NCI-H82 treated with DMSO at 0.1 percent for 48 hours (cell line): ENCODE measurements around the gene RPL6.
A peak's percentile ranks its signal among the peaks of the same experiment; 100 is the strongest.
"Not testable (repeated sequence)": the region's sequence is repeated elsewhere in the genome, so short reads cannot be mapped to it uniquely, and the experiment has no call there.

Experiments used
- DNase-seq: peaks from one replicate; lab custom pipeline; 2025; ENCODE audit not compliant: unreplicated experiment; lab: John Stamatoyannopoulos, UW

Gene RPL6

DNA sequence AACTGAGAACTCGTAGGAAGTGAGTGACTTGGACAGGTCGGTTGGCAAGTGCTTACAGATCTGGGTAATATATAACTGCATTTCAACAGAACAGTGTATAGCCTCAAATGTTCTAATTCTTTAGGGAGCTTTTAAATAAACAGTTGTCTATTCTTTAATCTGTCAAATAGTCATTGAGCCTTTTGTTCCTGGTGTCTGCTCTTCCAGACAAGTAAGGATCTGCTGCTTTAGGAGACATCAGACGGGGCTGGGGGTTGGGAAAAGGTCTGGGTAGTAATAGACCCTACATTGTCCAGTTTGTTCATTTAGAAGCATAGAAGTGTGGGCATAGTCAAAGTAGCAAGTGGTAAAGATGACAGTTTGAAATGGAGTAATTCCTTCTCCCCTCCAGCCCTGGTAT, 11.3 kb upstream of the RPL6 start:
- DNase-seq: no peak

DNA sequence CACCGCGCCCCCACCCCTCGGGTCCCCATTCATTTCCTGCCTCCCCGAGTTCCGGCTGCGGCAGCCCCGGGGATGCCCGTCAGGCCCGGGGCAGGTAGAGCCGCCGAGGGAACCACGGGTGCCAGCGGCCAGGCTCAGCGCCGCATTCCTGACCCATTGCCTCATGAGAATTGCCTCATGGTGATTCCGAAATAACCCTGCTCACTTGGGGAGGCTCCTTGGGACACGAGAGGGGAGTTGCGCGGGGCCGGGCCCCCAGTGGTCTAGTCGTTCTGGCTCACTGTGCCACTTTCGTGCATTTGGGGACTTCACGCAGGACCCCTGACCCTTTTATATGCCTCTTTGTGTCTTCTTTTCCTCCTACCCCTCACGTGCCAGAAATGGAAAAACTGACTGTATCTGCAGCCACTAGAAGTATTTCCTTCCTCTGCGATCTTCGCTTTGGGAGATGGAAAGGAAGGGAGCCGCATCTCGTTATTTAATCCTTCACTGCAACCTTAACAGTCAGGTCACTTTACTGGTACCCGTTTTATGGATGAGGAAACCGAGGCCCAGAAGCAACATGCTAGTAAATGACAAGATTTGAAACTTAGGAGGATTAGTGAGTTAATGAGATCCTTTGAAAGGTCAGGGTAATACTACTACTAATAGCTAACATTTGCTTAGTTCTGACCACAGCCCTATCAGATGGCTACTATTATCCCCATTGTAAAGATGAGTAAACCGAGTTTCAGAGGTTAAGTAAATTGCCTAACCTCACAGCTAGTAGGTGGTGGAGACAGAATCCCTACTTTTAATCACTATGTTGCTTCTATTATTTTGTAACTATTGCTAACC, 10.1 kb upstream of the RPL6 start:
- DNase-seq: no peak

DNA sequence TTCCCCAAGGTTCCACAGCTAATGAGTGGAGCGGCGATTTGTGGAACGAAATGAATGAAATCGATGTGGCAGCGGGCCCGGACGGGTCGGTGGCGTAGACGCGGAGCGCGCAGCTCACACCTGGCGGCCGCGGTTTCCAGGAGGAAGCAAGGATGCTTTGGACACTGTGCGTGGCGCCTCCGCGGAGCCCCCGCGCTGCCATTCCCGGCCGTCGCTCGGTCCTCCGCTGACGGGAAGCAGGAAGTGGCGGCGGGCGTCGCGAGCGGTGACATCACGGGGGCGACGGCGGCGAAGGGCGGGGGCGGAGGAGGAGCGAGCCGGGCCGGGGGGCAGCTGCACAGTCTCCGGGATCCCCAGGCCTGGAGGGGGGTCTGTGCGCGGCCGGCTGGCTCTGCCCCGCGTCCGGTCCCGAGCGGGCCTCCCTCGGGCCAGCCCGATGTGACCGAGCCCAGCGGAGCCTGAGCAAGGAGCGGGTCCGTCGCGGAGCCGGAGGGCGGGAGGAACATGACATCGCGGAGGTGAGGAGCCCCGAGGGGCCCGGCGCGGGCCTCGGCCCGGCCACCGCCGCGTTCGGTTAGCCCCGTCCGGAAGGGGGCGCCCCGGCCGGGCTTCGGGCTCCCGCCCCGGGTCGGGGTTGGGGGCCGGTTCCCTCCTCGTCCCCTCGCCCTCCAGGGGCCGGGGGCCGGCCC, 9.3 kb upstream of the RPL6 start, which contains the start of gene PTPN11:
Gene PTPN11 (plus strand): TSS at position 340 of the 689 bp plus-strand sequence. CDS start 165 bp downstream, at position 505.
- peak; percentile 35 for DNase-seq

DNA sequence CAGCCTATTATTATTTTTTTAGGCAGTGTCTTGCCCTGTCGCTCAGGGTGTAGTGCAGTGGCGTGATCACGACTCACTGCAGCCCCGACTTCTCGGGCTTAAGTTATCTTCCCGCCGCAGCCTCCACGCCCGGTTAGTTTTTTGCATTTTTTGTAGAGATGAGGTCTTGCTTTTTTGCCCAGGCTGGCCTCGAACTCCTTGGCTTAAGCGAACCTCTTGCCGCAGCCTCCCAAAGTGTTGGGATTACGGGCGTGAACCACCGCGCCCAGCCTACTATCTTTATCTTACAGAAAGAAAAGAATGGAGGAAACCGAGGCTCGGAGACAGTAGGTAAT, 8.8 kb upstream of the RPL6 start:
- no peak for DNase-seq

DNA sequence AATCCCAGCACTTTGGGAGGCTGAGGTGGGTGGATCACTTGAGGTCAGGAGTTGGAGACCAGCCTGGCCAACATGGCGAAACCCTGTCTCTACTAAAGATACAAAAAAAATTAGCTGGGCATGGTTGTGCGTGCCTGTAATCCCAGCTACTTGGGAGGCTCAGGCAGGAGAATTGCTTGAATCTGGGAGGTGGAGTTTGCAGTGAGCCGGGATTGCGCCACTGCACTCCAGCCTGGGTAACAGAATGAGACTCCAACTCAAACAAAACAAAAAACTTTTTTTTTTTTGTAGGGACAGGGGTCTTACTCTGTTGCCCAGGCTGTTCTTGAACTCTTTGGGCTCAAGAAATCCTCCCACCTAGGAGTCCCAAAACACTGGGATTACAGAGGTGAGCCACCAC, 6.1 kb upstream of the RPL6 start:
- DNase-seq: not testable (repeated sequence)

DNA sequence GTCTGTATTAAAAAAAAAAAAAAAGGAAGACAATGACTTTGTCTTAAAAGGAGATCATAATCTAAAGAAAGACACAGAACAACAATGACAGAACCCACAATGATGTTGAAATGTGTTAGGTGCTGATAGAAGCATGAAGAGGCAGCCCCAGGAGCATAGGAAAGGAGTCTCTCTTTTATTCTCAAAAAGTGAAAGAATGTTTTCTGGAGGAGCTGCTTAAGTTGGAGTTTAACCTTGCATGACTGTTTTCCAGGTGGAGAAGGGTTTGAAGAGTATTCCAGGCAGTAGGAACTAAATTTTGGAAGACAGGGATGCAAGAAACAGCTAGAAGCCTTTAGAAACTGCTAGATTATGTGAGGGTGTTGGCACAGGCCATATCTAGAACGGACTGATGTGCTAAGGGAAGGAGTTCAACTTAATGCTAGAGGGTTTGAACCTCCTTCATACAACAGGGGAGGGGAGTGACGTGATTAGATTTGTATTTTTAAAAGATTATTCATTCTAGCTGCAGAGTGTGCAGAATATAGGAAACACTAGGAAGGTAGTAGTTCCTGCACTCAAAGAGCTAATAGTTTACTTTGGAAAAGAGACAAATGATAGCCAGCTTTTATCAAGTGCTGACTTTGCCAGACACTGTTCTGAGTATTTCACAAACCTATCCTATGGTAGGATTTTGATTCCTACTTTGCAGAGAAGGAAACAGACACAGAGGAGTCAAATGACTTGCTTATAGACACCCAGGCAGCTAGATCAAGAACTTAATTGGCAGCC, 4.6 kb upstream of the RPL6 start:
- no peak for DNase-seq

DNA sequence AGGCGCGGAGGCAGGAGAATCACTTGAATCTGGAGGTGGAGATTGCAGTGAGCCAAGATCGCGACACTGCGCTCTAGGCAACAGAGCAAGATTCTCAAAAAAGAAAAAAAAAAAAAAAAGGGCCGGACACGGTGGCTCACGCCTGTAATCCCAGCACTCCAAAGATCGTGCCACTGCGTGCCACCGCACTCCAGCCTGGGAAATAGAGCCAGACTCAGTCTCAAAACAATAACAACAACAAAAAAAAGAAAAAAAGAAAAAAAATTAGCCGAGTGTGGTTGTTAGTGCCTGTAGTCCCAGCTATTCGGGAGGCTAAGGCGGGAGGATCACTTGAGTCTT, 470 bp upstream of the RPL6 start:
- DNase-seq: no peak

DNA sequence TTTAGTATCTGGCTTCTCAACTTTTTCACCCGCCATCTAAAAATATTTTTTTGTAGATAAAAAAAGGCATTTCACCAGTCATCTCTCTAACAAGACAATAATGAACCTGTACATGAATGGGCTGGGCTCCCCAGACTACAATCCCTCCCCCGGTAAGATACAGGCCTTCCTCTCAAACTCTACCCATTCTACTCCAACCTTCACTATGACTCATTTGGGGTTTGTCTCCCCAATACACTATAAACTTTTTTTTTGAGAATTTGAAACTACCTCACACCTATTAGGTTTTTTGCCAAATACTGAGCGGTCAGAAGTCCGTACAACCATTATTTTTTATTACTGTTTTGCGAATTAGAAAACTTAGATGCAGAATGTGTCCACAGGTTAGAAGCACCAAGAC, 784 bp downstream of the RPL6 start:
- no peak for DNase-seq

DNA sequence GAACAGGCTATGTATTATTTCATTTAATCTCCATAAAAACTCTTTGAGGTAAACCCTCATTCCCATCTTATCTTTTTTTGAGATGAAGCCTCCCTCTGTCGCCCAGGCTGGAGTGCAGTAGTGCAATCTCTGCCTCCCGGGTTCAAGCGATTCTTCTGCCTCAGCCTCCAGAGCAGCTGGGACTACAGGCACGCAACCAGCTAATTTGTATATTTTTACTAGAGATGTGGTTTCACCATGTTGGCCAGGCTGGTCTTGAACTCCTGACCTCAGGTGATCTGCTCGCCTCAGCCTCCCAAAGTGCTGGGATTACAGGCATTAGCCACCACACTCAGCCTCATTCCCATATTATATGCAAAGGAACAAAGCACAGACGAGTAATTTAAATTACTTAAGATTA, 1.7 kb downstream of the RPL6 start:
- DNase-seq: not testable (repeated sequence)

DNA sequence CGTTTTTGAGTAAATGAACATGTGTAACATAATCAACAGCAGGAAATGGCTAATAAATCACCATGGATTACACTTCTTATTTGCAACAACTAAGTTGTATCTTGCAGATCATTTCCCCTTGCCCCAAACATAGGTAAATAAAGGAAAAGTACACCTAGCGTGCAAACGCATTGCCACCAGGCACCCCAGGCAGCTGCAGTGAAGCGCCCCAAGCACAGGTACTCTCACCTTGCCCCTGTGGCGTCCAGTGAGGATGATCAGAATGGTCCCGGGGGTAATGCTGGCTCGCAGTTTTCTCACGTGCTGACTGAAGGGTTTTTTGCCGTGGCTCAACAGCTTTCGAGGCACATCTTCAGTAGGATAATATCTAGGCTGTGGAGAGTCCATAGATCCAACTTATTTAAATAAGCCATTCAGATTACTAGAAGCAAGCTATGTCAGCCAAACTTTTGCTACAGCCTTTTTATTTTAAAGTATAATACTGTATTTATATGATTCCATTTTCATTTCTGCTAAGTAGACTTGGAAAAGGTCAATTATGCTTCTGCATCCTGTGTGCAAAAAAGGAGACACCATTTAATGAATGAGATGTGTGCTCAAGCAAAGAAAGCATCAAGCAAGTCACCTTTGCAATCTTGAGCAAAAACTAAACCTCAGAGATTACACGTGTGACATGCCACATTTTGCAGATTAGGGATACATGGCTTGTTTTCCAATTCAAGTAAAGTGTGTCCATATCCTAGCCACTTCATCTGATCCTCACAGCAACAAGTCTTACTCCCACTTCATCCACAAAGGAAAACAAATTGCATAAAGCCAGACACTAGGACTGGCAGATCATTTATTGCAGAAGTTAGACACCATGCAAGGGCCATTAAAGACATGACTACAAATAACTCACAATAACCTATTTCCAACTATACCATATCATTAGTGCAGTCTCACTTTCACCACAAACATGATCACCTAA, 2.6 kb downstream of the RPL6 start:
- no peak for DNase-seq

DNA sequence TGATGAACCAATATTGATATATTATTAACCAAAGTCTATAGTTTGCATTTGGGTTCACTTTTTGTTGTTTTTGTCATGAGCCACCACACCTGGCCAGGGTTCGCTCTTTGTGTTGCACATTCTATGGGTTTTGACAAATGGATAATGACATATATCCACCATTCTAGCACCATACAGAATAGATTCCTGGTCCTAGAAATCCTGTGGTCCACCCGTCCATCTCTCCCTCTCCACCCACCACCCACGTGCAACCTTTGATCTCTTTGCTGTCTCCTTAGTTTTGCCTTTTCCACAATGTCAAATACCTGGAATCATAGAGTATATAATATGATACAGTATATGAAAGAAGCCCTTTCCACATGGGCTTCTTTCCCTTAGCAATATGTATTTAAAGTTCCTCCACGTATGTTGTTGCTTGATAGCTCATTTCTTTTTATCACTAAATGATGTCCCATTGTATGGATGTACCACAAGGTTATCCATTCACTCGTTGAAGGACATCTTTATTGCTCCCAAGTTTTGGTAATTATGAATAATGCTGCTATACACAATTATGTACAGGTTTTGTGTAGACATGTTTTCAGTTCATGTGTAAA, 7.4 kb downstream of the RPL6 start:
- DNase-seq: no peak

DNA sequence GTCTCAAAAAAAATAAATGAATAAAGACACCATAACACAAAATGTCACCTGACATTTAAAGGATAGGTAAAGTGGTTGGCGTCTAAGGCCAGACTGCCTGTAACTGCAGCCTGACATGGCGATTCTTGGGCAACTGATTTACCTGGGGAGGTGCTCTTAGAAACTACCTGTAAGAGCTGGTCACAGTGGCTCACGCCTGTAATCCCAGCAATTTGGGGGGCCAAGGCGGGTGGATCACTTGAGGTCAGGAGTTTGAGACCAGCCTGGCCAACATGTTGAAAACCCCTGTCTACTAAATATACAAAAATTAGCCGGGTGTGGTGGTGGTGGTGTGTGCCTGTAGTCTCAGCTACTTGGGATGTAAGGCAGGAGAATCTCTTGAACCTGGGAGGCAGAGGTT, 8.4 kb downstream of the RPL6 start:
- no peak for DNase-seq

DNA sequence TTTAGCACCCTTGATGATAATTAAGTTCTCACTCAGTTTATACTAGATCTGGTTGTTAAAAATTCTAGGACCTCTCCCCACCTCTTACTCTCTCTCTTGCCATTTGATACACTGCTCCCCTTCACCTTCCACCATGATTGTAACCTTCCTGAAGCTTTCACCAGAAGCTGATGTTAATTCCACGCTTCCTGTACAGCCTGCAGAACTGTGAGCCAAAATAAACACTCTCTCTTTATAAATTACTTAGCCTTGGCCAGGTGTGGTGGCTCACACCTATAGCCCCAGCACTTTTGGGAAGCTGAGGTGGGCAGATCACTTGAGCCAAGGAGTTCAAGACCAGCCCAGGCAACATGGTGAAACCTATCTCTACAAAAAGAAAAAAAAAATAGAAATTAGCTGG, 16.1 kb downstream of the RPL6 start:
- no peak for DNase-seq

DNA sequence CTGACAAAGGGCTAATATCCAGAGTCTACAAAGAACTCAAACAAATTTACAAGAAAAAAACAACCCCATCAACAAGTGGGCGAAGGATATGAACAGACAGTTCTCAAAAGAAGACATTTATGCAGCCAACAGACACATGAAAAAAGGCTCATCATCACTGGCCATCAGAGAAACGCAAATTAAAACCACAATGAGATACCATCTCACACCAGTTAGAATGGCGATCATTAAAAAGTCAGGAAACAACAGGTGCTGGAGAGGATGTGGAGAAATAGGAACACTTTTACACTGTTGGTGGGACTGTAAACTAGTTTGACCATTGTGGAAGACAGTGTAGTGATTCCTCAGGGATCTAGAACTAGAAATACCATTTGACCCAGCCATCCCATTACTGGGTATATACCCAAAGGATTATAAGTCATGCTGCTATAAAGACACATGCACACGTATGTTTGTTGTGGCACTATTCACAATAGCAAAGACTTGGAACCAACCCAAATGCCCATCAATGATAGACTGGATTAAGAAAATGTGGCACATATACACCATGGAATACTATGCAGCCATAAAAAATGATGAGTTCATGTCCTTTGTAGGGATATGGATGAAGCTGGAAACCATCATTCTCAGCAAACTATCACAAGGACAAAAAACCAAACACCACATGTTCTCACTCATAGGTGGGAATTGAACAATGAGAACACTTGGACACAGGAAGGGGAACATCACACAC, 19.3 kb downstream of the RPL6 start:
- DNase-seq: not testable (repeated sequence)

DNA sequence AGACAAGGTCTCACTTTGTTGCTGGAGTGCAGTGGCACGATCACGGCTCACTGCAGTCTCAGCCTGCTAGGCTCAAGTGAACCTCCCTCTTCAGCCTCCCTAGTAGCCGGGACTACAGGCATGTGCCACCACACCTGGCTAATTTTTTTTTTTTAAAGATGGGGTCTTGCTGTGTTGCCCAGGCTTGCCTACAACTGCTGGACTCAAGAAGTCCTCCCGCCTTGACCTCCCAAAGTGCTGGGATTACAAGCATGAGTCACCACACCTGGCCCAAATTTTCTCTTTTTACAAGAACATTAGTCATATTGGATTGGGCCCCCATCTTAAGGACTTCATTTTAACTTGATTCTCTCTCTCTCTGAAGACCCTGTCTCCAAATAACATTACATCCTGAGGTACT, 20.2 kb downstream of the RPL6 start:
- DNase-seq: no peak

DNA sequence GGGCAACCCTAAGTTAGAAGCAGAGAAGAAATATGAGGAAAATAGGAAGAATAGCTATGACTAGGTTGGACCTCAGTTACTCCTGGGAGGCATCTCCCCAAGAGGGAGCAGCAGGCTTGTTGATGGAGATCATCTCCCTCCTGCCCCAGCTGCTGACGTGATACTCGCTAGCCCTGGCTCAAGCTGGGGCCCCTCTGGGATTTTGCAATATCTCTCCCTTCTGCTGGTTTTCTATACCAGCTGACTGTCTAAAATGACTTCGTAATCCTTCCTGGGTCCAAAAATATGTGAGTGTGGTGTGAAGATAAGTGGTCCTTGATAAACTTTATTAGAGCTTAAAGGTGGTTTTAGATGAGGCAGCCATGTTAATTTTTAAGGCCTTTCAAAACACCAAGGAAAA, 22.7 kb downstream of the RPL6 start:
- DNase-seq: peak; percentile 20

DNA sequence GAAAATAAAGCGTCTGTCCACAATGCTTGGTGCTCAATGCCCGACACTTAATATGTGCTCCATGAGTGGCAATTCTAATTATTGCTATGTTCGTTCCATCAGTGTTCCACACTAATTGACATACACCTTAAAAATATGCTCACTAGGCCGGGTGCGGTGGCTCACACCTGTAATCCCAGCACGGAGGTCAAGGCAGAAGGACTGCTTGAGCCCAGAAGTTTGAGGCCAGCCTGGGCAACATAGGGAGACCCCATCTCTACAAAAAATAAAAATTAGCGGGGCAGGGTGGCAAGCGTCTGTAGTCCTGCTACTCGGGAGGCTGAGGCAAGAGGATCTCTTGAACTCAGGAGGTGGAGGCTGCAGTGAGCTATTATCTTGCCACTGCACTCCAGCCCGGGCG, 26.5 kb downstream of the RPL6 start:
- DNase-seq: no peak

DNA sequence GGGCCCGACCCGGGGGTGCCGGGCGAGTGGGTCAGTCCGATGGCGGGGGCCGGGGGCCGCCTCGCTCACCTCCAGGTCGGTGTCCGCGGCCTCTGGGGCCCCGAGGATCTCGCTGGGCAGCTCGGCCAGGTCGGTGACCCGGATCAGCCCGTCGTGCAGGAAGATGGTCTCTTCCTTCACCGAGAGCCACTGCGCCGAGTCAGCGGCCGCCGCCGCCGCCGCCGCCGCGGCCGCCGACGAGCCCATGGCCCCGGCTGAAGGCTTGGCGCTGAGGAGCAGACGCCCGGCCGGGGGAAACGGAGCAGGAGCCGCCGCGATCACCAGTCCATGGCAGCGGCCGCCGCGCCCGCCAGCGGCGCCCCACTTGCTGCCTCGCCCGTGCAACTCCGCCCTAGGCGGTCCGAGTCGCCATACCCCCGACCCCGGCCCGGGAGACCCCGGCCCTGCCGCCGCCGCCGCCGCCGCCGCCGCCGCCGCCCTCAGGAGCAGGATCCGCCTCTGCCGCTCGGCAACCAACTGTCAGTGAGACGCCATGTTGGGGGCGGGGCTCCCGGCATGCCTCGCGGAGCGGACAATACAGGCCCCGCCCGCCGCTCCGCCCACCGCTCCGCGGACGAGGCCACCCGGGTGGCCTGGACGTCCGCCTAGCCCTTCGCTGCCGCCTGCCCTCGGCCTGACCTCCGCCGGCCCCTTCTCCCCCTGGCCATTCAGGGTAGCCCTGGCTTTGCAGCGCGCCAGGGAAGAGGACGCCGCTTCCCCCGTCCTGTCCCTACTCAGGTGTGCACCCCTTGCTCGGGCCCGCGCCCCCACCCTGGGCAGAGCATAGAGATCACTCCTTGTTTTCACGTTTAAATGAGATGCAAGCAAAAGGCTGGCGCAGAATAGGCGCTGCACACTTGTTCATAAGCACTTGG, 27.3 kb downstream of the RPL6 start, which contains the start of gene HECTD4:
Gene HECTD4 (minus strand): TSS at position 549 of the 914 bp plus-strand sequence. CDS start 303 bp downstream, at position 246.
- DNase-seq: peak; percentile 56
